ENCODE data around the gene GPALPP1.
"Not testable (repeated sequence)": the region's sequence is repeated elsewhere in the genome, so short reads cannot be mapped to it uniquely, and the experiment has no call there.

GPALPP1 gene, protein sequence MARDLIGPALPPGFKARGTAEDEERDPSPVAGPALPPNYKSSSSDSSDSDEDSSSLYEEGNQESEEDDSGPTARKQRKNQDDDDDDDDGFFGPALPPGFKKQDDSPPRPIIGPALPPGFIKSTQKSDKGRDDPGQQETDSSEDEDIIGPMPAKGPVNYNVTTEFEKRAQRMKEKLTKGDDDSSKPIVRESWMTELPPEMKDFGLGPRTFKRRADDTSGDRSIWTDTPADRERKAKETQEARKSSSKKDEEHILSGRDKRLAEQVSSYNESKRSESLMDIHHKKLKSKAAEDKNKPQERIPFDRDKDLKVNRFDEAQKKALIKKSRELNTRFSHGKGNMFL

DNA sequence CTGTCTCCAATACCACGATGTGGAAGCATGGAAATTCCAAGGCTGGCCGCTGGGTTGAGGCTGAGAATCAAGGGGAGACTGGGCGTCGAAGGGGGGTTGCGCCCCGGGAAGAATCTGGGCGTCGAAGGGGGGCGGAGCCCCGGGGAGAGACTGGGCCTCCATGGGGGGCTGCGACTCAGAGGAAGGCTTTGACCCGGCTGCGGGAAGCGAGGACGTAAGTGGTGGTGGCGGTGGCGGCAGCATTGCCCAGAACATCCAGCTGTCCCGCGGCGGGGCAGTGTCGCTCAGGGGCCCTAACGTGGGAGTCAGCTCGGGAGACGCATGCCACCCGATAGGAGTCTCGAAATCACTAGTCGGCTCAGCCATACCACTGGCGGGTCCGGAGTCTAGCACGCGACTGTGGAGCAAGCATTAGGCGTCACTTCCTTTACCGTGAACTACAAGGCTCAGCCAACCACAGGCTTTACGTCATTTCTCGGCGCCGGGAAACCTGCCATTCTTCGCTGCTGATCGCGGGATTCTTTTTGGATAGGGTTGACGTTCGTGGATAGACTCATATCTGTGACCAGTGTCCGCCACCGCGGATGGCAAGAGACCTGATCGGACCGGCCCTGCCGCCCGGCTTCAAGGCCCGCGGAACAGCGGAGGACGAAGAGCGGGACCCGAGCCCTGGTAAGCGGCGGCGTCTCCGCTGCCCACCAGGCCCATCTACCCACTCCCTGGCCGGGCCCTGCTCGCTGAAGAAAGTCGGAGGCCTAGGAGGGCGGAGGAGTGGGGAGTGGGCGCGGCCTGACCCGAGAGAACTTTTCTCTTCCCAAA lies at the start of gene GPALPP1, which contains the start of gene NUFIP1:
Gene GPALPP1, plus strand, starts transcription at position 468 of the 819 bp plus-strand sequence. Its CDS starts 117 bp downstream, at position 585.
Gene NUFIP1, minus strand, starts transcription at position 401 of the 819 bp plus-strand sequence. Its CDS starts 35 bp downstream, at position 366.
- peak; percentile 75 to 78 for DNase-seq

DNA sequence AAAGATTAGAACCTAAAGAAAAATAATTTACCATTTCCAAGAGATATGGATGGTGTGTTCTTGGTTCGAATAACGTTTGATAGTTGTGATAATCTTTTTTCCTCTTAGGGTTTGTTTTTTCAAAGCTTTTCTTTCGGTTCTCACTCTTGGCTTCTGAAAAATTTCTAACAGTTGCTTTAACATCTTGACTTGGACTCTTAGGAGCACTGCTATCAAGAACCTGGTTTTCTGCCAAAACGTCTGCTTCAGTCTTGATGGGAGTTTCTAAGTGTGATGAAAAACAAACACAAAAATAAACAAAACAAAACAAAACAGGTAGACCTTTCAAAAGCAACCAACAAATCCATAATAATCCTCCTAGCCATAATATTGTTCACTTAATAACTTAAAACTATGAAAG lies 45.9 kb upstream of the GPALPP1 start:
- DNase-seq, result not testable (repeated sequence)

DNA sequence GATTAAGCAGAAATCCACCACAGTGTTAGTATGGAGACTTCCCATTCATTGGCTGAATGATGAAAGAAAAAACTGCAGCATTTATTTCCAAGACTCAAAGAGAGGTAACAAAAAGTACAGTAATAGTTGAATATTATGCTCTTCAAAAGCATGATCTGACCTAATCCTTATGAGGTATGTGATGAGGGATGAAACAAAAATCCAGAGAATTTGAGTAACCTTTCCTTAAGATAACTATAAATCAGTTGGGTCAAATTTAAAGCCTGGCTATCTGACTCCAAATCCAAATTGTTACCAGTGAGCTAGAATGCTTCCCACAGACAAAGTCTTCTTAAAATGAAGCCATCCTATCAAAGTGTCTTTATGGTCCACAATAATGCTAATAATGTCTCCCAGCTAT lies 38.2 kb upstream of the GPALPP1 start:
- no peak for DNase-seq

DNA sequence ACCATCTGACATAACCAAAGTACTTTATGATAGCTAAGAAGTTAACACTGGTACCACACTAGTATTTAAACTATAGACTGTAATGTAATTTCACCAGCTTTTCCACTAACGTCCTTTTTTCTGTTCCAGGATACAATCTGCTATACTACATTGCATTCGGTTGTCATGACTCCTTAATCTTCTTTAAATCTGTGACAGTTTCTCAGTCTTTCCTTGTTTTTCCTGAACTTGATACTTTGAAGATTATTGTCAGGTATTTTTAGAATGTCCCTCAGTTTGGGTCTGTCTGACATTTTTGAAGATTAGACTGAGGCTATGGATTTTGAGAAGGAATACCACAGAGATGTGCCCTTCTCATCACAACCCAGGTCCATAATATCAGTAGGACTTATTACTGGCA lies 36.7 kb upstream of the GPALPP1 start:
- DNase-seq, result no peak

DNA sequence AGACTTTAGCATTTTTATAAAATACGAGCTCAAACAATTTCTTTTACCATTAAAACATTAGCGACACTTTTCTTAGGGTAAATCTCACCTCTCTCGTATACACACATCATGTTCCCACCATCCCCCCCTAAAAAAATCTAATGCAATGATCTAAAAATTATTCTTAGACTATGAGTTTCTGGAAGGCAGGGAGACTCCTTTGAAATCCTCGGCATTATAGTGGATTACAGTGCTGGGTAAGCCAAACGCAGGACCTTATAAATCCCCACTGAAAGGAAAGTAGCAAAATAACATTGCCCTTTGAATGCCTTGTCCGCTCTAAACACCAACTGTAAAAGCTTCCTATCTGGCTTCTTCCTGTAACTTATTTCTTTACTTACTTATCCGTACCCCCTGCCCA lies 35.1 kb upstream of the GPALPP1 start:
- DNase-seq, result no peak

DNA sequence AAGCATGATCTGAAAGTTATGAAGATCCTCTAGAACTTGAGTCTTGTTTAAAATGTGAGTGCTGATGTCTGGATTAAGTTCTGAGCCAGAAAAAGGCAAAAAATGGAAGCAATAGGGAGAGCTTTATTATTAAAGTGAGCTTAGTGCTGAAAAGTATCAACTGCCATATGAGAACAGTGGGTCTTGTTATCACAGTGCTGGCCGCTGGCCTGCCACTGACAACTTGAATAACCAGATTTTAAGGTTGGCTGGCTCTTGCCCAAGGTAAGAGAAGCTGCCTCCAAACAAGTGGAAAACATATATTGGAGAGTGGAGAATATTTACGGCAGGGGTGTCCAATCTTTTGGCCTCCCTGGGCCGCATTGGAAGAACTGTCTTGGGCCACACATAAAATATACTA lies 33.9 kb upstream of the GPALPP1 start:
- DNase-seq, result no peak

DNA sequence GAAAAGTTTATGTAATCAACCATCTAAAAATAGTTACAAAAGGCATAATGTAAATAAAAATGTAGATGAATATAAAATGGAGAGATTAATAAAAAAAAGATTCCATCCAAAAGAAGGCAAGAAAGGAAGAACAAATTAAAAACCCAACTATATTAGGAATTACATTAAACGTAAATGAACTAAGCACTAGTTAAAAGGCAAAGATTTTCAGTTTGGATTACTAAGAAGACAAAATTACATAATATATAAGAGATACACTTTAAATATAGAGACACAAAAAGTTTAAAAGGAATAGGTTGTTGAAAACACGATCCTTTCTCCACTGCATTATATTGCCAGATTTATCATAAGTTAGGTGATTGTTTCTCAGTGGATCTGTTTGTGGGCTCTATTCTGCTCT lies 27.3 kb upstream of the GPALPP1 start:
- DNase-seq, result no peak

DNA sequence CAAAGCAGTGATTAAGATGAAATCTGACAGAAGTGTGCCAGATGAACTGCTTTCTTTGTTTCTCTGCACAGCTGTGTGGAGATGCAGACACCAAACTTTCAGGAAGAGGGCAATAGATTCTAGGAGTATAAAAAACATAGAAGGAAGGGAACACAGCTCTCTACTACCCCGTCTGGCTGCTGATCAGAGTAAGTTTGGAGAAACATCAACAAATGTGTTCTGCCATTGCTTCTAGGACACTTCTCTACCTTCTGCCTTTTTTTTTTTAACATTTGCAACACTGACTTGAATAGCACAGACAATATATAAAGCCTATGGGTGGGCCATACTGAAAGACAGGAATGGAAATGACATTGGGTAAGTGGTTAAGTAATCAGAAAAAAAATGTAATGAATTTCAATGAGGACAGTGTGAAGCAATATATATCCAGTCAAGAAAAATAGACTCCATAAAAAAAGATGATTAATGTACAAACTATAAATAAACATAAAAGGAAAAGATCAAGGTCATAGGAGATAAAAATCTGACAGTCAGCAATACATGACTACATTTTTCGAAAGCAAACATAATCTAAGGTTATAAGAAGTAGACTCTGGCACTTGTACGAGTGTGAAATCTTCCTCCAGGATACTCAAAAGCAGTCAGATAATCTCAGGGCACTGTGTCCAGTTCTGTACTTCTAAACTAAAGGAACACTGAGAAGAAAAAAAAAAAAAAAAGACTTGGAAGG lies 21.5 kb upstream of the GPALPP1 start:
- DNase-seq, result no peak

DNA sequence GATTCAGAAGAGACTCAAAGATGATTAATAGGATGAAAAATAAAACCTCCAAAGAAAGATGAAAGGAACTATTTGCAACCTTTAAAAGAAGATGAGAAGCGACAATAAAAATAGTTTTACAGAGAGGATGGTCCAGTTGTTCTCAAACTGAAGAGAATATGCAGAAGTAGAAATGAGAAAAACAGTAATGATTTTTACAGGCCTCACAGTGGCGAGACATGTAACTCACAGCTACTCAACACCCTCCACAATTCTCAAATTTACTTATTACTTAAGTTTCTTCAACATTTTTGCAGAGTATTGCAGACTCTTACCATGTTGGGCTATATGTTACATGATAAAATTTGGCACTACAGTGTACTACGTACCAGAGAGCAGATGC lies 20.9 kb upstream of the GPALPP1 start:
- DNase-seq, result no peak

DNA sequence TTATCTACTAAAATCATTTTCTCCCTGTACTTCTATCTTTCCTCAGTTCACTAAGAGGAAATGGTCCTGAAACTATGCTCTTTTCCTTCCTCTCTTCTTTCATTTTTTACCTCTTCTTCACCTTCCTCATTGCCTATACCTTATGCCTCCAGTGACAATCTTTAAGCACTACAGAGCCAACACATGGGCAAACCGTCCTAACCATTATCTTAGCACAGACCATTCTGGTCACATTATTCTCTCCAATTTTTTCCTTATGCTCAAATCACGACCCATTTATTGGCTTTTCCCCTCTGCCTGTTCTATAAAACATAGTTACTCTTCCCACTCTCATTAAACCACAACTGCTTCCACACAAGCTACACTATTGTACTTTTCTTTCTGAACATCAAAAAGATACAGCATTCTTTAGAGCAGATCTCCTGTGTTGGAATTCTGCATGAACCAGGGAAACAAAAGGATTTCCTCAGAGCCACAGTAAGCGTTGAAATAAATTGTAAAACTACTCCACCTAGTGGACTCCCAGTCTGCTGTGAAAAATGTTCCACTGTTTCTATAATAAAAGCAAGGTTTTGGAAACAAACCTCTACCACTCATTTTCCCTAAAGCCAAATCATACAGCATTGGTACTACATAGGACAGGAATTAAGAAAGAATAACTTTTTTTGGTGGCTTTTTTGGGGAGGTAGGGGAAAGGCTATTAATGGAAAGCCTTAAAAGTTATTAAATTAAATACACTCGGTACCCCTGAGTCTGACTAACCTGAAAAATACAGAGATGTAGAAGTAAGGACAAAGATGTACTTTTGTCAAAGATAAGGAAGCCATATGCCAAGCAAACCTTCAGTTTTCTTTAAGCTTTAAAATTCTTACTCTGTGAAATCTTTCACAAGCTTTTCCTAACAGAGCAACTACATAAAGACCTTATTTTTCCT lies 19.5 kb upstream of the GPALPP1 start:
- no peak for DNase-seq

DNA sequence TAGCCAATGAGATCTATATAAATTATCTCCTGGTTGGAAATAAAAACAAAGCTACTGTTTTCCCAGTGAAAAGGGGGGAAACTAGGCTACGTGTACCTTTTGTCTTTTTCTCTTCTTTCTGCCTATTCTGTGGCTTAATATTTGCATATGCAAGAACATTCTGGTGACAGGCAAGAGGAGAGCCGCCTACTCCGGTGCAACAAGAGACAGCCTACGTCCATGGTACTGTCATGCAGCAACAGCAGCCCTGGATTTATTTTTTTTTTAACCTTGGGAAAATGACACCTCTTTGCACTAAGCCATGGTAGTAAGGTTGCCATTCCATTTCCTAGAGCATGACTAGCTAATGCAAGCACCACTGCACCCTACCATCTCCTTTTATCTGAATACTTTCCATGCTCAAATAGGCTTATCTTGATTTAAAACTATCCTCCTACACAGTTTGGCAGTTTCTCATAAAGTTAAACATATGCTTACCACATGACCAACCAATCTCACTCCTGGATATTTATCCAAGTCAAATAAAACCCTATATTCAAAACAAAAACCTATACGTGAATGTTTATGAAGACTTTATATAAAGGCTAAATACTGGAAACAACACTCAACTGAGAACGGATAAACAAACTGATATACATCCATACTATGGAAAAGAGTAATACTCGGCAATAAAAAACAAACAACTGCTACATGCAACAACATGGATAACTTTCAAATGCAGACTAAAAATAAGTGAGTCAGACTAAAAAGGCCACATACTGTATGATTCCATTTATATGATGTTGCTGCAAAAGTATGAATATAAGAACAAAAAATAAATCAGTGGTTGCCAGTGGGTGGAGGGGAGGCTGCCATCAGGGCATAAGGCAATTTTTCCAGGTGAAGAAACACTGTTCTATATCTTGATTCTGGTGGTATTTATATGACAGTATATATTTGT lies 17.4 kb upstream of the GPALPP1 start:
- DNase-seq, result no peak

DNA sequence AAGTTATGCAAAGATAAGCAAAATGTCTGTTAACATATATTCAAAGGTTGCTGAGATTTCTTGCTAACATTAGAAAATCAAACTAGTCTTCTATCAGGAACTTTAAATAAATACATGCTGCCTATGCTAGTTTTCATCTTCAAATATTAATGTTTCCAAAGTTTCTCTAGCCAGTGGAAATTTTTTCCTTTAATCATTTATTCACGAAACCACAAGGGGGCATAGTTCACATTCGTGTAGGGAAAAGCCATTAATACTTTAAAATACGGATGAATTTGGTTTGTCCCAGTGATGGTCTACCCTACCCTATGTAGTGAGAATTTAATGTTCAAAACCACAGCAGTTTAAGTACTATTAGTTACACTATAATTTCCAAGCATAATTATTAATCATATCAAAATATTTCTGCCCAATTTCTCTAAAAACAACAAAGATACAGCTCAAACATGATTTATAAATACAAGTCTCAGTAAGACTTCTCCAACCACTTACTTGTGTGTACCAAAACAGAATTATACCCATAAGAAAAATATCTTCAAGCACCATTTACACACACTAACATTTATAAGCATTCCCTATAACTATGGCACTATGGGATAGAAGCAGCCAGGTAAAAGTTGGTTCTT lies 16.3 kb upstream of the GPALPP1 start:
- DNase-seq, result no peak

DNA sequence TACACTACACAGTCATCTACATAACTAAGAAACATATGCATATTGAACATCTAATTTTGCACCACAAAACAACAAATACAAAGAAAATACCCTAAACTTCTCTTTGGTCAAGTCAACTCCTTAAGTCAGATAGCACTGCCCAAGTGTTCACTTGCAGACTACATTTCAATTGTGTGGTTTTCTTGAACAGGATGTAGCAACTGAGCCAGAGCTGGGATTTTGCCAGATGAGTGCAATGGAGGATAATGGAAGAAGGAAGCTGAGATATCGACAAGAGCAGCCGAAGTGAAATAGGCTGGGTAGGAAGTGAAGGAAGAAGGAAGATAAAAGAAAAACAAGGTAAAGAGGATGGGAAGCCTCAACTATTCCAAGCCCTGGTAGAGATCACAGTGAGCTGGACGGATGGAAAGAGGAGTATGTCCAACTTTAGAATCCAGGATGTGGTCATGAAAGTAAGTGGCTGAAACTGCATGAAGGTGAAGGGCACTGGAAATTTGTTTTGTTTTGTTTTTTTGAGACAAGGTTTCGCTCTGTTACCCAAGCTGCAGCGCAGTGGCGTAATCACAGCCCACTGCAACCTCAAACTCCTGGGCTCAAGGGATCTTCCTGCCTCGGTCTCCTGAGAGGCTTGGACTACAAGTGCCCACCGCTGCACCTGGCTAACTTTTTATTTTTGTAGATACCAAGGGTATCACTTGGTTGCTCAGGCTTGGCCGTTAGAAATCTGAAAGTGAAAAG lies 15.1 kb upstream of the GPALPP1 start:
- DNase-seq, result no peak

DNA sequence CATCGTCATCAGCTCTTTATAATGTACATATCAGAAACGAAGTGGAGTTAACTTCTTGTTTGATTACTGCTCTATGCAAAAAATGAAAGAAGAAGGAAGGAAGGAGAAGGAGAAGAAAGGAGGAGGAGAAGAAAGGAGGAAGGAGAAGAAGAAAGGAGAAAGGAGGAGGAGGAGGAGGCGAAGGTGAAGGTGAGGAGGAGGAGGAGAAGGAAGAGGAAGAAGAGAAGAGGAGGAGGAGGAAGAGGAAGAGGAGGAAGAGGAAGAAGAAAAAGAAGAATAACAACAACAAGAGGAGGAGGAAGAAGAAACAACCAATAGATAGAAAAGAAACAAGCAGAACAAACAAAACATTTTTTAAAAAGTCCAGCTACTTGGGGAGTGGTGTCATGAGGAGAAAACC lies 13.1 kb upstream of the GPALPP1 start:
- no peak for DNase-seq

DNA sequence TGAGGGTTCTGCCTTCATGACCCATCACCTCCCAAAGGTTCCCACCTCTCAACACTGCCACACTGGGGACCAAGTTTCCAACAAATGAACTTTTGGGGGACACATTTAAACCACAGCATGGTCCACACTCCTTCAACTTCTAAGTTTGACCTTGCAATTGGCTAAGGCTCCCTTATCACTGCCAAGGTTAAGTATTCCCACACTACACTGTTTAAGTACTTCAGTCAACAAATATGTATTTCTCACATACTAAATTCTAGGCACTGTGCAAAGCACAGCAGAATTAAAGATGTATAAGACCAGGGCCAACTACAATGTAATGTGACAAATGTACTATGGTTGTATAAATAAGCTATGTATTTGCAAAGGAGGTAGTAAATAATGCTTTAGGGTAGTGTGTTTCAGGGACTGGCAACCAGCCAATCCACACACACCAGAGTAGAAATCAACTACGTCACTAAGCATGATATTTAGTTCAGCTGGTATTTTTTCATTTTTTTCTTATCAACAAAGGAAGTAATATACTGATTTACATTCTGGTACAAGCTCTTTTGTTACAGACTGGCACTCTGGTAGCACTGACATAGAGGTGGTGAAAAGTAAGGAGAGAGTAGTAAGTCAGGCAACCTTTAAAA lies 12.3 kb upstream of the GPALPP1 start:
- no peak for DNase-seq

DNA sequence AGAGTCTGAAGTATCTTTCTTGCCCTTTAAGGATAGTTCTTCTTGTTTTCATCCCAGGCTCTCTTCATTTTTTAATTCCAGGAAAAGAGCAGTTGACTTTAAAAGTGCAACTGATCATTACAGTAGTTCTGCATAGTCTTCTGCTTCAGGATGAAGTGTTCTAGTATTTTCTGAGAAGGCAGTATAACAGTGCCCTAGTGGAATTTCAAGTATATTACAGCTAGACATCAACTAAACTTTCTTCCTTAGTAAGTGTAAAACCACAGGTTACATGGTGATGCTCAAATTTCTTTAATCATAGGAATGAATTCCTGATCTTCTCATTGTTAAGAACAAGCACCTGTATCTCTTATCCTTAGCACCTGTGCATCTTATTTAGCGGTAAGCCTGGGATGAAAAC lies 11.0 kb upstream of the GPALPP1 start:
- no peak for DNase-seq

DNA sequence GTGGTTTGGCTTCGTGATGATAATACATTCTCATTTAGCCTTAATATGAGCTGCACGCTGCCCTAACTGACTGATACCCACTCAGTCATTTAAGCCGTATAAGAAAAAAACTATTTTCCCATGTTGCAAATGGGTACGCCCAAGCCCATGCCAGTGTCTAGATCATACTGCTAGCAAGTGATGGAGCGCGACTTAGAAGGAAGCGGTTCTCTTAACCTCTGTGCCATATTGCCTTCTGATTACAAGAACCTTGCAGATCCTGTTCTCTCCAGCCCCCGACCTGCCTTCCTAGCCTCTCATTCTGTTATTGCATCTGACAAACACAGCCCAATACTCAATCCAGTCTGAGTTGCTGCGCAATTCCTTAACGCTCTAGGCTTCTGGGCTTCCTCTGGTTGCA lies 603 bp downstream of the GPALPP1 start:
- no peak for DNase-seq

DNA sequence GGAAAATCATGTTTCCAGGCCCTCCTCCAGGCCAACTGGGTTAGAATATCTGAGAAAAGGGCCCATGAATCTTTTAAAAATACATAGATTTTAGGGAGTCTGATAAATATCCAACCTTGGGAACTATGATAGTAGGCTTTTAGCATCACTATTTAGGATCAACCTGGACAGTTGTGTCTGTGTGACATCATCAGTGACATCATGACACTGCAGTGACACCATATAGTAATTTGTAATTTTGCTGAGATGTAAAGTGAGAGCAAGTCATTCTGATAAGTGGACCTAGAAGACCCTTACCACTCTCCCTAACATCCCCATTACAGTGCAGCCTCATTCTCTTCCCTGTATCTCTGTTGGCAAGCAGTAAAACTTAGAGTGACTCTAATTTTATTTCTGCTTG lies 14.1 kb downstream of the GPALPP1 start:
- DNase-seq, result no peak

DNA sequence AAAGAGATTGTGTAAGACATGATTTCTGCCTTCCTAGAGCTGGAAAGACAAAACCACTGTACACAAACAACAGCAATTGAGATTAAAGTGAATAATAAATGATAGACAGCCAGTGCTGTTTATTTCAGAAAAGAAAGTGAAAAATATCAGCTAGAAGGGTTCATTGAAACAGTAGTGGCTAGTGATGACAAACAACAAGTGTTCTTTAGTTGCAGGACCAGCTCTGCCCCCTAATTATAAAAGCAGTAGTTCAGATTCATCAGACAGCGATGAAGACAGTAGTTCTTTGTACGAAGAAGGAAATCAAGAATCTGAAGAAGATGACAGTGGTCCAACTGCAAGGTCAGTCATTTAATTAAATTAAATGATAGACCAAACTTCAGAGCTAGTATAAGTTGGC lies 14.8 kb downstream of the GPALPP1 start:
- no peak for DNase-seq

DNA sequence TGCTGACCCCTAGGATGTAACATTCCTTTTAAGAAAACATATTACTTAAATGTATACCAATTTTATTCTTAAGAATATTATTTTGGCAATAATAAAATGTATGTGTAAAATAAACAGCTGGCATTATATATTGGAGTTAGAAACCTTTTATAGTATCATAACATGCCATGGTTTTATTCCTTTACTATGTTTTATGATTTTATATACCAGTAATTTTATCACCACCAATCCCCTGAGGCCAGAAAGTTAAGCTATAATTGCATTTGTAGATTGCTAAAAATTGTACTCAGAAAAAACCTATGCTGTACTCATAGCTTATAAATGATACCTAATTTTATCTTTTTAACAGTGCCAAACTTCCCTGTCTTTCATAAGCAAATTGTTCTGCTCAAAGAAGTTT lies 17.9 kb downstream of the GPALPP1 start:
- no peak for DNase-seq
